ENCODE measurements around the gene SPINK4.
A peak's percentile ranks its signal among the peaks of the same experiment; 100 is the strongest.

Gene SPINK4
- 0 reads per million in 4 donors for total RNA-seq

- DNase-seq = no peak
Measured at GRCh38 chr9:33239921-33240320, at the start of gene SPINK4. TSS of gene SPINK4 (plus strand) at chr9:33240167. CDS start at chr9:33240209, 42 bp downstream.

GRCh38 chr9:33192493-33193255, 47.3 kb upstream of the SPINK4 start:
- DNase-seq = no peak

GRCh38 chr9:33193818-33194217, 46.1 kb upstream of the SPINK4 start:
- DNase-seq = no peak

- DNase-seq = no peak
Measured at GRCh38 chr9:33196736-33197135, 43.2 kb upstream of the SPINK4 start.

- DNase-seq = no peak
Measured at GRCh38 chr9:33197279-33198152, 42.5 kb upstream of the SPINK4 start.

- no peak for DNase-seq
Measured at GRCh38 chr9:33198165-33198564, 41.8 kb upstream of the SPINK4 start.

GRCh38 chr9:33202018-33202417, 37.9 kb upstream of the SPINK4 start:
- DNase-seq = no peak

- peak in 2 of 5 donors; percentile 17 to 70 for DNase-seq
Measured at GRCh38 chr9:33202552-33203201, 37.3 kb upstream of the SPINK4 start.

- DNase-seq = no peak
Measured at GRCh38 chr9:33209394-33209793, 30.6 kb upstream of the SPINK4 start.

GRCh38 chr9:33210006-33210715, 29.8 kb upstream of the SPINK4 start:
- no peak for DNase-seq

- DNase-seq = no peak
Measured at GRCh38 chr9:33211695-33212393, 28.1 kb upstream of the SPINK4 start.

- no peak for DNase-seq
Measured at GRCh38 chr9:33220681-33221567, 19.0 kb upstream of the SPINK4 start.

- DNase-seq = no peak
Measured at GRCh38 chr9:33221568-33221884, 18.4 kb upstream of the SPINK4 start.

GRCh38 chr9:33222031-33222430, 17.9 kb upstream of the SPINK4 start:
- DNase-seq = no peak

GRCh38 chr9:33223696-33224095, 16.3 kb upstream of the SPINK4 start:
- DNase-seq = no peak

GRCh38 chr9:33225319-33226147, 14.4 kb upstream of the SPINK4 start:
- peak; percentile 26 to 76 (median 56) for DNase-seq

- DNase-seq = no peak
Measured at GRCh38 chr9:33227008-33227398, 13.0 kb upstream of the SPINK4 start.

GRCh38 chr9:33227741-33228140, 12.2 kb upstream of the SPINK4 start:
- no peak for DNase-seq

- no peak for DNase-seq
Measured at GRCh38 chr9:33228606-33229005, 11.4 kb upstream of the SPINK4 start.
